RCC 7860 (cell line): ENCODE measurements around the gene BSN.
A peak's percentile ranks its signal among the peaks of the same experiment; 100 is the strongest.
"Not testable (repeated sequence)": the region's sequence is repeated elsewhere in the genome, so short reads cannot be mapped to it uniquely, and the experiment has no call there.

Experiments
- DNase-seq: peaks from one replicate; pipeline ENCODE4 v3.0.0-alpha.2; 2015; ENCODE audit warnings: low spot score
- FAIRE-seq: peaks from 2 replicates; lab custom pipeline; 2012; peaks lifted over from hg19 to GRCh38; lab: Jason Lieb, UNC

BSN gene

DNA sequence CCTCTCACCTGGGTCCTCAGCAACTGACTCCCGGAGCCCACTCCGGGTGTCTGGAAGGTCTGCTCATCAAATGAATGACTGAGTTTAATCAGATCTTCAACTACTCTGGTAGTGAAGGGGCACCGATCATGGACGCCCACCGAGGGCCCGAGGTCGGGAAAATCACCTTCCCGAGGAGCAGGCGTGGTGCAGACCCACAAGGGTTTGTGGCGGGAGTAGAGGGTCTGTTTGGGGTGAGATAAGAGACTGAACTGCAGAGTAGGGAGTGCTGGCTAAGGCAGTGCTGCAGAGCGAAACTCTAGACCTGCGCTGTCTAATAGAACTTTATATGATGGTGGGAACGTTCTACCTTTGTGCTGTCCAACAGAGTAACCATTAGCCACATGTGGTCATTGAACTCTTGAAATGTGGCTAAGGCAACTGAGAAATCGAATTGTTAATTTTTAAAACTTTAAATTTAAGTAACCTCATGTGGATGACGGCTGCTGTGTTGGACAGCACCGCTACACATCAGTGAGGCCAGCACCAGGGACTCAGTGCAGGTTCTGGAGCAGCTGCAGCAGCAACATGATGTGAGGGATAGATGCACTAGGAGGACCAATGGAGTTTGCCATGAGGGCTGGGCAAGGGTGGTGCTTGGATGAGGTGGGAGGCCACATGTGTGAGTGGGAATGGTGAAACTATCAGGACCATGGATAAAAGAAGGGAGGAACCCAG is 135.8 kb downstream of the BSN start:
- FAIRE-seq, DNase-seq: not testable (repeated sequence)

DNA sequence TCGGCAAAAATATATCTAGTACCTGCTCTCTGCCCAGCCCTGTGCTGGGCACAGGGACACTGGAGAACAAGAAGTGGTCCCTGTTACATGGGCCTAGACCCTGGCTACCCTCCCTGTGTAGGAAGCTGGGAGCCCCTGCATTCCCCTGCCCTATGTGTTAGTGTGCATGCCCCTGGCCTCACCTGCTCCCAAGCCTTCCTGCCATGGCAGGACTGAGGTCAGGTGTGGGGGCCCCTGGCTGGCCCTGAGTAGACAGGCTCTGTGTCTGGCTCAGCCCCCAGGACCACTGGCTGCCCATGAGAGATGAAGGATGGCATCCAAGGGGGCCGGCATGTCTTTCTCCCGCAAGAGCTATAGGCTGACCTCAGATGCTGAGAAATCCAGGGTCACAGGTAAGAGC is 136.6 kb downstream of the BSN start:
- FAIRE-seq, DNase-seq: not testable (repeated sequence)

DNA sequence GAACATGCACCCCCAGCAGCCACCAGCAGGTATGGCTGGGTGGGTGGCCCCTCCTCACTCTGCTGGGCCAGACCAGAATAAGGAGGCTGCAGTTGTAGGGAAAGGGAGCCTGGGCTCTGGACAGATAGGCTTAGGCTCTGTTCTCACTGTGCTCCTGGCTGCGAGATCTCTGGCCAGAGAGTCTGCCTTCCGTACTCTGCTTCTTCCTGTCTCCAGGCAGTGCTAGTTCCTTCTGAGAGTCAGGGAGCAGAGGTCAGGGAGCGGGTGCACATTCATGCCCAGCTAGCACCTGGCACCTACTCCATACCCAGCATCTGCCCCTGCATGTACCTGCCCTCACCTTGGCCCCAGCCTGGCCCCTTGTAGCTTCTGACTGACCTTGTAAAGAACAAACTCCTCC is 137.2 kb downstream of the BSN start:
- DNase-seq, FAIRE-seq: not testable (repeated sequence)

DNA sequence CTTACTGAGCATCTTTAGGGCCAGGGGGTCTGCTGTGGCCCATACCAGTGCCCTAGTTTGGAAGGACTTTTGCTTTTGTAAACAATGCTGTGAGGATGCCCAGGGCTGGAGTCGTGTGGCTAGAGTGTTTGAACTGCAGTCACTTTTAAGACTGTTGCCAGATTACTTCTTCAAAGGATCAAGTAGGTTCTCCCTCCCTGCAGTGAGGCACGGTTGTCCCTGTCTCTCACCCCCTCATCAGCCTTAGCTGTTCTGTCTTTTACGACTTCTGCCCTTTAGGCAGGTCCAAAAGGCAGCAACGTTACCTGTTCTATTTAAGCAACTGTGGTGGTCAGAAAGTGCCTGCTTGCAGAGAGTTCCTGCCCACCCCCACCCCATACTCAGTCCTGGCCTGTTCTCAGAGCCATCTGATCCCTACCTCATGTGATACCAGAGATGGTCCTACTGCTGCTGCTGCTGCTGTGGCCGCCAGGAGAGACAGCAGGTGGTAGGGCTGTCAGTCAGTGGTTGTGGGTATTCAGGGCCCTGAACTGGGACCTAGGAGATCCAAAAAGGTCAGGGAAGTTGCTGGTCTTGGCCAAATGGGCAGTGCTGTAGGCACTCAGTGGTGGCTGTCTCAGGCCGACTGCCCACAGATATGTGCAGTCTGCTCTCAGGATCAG is 140.3 kb downstream of the BSN start:
- not testable (repeated sequence) for DNase-seq, FAIRE-seq

DNA sequence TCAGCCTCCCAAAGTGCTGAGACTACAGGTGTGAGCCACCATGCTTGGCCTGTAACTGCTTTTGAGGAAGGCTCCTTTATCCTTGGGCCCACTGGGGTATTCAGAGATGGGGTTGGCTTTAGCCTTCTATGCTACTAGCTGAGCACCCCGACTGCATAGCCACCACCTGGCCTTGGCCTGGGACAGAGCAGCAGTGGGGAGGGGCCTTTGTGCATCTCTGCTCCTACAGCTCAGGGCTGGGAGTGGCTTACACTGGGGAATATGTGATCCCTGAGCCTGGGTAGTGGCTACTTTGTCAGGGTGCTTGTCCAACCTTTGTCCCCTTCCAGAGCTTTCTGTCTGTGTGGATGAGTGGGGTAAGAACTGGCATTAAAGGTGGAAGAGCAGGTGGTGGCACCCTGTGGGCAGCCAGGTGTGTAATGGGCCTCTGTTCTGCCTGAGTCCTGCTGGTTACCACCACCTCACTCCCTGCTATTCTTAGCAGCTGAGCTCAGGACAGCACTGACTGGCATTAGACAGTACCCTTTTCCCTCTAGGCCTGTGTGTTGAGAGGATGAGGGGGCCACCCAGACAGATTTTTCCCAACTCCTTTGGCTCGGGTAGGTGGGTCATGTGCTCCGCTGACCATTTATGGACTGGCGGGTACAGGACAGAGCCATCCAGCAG is 141.2 kb downstream of the BSN start:
- not testable (repeated sequence) for DNase-seq, FAIRE-seq

DNA sequence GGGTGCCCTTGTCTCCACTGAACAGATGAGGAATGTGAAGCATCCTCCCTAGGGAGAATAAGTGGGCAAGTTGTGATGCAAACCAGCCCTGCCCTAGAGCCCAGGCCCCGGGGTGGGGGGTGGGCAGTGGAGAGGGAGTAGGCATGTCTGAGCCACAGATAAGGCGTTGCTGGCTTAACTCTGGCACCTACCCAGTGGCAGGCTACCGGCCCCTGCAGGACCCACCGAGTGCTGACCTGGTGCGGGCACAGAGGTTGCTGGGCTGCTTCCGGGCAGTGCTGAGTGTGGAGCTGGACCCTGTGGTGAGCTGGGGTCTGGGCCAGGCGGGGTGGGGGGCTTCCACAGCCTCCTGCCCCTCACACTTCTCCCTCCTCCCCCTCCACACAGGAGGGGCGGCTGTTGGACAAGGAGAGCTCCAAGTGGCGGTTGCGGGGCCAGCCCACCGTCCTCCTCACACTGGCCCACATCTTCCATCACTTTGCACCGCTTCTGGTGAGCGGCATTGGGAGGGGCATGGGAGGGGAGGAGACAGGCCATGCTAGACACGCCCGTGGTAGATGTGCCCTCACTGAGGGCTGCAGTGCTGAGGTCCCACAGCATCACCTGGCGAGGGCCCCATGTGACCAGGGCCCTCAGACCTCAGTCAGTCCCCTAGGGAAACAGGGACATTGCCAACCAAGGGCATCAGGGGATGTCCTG is 145.2 kb downstream of the BSN start:
- DNase-seq (no peak), FAIRE-seq (no peak)

DNA sequence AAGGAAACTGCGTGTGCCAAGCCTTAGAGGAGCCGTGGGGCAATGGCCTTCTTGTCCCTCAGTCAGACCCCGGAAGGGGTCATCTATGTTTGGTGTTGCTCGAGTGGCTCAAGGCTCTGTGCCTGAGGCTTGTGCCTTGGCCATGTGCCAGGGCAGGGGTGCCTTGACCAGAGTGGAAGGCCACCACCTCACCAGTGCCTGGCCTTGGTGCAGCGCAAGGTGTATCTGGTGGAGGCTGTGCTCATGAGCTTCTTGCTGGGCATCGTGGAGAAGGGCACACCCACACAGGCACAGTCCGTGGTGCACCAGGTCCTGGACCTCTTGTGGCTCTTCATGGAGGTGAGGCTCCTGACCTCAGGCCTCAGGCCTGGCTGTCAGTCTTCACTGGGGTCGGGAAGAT is 145.7 kb downstream of the BSN start:
- no peak for DNase-seq
- FAIRE-seq = no peak

DNA sequence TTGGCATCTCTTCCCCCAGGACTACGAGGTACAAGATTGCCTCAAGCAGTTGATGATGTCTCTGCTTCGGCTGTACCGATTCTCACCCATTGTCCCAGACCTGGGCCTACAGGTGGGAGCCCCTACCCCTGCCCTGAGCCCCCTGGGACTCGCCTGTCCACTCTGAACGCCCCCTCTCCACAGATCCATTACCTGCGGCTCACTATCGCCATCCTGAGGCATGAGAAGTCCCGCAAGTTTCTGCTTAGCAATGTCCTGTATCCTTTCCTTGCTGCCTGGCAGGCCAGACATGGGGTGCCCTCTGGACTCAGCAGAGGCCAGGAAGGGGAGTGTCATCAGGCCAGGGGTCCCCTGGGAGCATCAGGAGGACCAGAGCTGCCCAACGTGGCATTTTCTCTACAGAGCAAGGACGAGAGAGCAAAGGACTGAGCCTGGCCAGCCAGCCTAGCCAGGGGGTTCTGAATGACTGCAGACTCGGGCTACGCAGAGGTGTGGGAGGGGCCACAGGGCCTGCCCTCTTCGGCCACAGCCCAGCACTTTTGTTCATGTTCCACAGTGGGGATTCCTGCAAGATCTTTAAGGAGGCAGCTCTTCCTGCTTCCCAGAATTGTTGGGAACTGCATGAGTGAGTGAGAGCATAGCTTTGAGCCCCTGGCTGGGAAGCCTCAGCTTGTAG is 146.3 kb downstream of the BSN start:
- DNase-seq (no peak), FAIRE-seq (no peak)

DNA sequence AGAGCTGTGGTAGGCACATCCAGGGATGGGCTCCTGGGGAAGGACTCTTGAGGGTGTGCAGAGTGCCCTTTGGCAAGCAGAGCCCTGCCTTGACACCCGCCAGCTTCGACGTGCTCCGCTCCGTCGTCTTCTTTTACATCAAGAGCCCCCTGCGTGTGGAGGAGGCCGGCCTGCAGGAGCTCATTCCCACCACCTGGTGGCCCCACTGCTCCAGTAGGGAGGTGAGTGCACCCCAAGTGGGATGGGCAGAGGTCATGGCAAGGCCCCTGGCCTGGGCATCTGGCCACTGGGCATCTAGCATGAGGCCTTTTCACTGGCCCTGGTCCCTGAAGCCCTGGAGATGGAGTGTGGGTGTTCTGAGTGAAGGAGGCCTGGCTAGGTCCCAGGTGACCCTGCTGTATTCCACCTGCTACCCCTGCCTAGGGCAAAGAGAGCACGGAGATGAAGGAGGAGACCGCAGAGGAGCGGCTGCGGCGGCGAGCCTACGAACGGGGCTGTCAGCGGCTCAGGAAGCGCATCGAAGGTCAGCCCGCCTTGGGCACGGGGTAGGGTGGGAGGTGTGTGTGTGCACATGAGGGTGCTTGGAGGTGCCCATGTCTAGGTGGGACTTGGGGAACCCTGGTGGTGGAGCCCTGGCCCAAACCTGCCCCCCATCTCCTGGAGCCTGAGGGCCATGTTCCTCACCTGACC is 147.3 kb downstream of the BSN start:
- FAIRE-seq (no peak), DNase-seq (no peak)

DNA sequence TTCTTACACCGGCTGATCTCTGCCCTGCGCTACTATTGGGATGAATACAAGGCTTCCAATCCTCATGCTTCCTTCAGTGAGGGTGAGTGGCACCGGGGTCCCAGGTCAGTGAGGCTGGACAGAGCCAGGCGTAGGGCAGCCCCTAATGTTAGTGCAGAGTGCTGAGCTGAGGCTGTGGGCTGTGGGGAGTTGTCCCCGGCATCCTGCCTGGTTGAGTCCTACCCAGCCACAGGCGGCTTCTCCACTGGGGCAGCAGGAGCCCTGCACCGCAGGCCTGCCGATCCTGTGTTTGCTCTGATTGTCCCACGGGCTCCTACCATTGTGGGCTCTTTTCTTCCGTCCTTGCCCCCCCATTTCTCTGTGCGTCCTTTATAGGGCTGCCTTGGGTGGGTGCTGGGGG is 148.4 kb downstream of the BSN start:
- DNase-seq (no peak), FAIRE-seq (no peak)

DNA sequence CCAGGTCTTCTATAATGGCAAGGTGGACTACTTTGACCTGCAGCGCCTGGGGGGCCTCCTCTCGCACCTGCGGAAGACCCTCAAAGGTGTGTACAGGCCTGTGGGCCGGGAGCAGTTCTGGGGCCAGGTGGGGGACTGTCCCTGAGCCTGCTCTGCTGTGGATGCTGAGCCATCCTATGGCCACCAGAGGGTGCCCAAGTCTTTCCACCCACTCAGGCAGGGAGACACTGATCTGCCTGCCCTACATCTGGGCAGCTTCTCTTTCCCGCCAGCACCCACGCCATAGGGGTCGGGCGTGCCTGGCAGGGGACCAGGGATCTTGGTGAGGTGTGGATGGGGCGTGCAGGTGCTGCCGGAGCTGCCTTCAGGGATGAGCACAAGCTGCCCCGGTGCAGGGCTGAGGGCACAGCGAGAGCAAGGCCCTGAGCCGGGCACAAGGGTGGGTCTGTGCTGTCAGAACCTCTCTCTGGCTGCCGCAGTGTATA is 149.2 kb downstream of the BSN start:
- DNase-seq = peak; percentile 50
- no peak for FAIRE-seq

DNA sequence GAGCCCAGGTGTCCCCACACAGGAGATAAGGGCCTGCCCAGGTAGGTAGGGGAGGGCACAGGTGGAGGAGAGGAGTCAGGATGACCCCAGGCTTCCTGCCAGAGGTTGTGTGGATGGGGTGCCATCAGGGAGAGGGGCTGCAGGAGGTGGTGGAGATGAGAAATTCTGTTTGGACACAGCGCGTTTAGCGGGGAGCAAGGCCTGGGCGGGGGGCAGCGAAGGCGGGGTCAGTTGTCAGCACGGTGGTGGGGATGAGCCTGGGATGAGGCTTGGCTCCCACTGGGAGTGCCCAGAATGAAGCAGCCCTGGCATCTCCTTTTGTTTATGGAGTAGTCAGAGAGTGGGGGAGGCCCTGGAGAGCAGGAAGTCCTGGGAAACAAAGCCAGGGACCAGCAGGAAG is 149.7 kb downstream of the BSN start:
- FAIRE-seq = no peak
- DNase-seq = no peak

DNA sequence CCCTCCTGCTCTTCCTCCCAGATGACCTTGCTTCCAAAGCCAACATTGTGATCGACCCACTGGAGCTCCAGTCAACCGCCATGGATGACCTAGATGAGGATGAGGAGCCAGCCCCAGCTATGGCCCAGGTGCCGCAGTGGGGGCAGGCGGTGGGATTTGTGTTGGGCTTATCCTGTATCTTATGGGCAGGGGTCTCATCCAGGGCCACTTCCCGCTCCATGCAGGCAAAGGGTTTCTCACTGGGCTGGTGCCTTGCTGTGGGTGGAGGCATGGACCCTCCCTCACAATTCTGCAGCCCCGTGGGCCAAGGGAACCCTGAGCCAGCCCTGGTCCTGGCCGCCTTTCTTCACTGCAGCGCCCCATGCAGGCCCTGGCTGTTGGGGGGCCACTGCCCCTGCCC is 150.4 kb downstream of the BSN start:
- no peak for FAIRE-seq
- DNase-seq = no peak

DNA sequence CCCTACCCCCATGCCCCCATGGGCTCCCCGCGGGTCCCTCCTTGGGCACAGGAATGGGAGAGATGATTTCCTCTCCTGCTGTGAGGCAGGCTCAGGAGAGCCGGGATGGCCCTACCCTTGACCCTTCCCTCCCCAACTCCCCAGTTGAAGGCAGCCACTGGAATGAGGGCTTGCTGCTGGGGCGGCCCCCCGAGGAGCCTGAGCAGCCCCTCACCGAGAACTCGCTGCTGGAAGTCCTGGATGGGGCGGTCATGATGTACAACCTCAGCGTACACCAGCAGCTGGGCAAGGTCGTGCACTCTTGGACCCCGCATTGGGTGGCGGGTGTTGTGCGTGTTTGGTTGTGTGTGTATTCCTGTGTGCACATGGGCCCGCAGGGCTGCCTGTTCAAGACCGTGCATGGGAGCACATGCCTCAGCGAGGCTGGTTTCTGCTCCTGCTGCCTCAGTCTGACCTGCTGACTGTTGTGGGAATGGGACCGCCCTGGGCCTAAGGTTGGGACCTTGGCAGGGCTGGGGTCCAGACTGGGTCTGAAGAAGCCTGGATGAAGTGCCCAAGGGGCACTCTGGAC is 151.2 kb downstream of the BSN start:
- no peak for DNase-seq
- FAIRE-seq = no peak

DNA sequence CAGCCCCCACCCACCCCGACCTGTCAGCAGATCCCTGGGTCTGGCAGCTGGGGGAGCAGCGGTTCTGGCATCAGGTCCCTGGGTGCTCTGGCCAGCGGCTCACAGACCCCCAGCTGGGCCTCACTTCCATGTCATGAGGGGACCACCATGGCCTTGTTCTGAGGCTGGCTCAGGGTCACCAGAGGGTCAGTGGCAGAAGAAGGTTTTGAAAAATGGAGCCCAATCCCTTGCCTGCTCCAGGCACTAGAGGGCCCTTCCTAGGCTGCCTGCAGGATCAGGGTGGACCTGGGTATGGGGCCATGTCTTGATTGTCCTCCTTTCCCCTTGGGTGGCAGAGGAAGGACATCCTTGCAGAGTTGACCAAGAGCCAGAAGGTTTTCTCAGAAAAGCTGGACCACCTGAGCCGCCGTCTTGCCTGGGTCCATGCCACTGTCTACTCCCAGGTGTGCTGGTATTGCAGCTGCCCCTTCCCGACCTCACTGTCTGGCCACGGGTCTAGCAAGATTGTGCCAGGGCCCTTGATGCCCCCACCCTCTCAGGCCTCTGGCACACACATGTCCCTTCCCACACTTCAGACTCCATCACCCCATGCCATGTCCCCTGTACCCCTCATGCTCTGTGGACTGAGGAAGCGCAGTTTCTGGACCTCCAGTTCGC is 152.3 kb downstream of the BSN start:
- DNase-seq (no peak), FAIRE-seq (no peak)

DNA sequence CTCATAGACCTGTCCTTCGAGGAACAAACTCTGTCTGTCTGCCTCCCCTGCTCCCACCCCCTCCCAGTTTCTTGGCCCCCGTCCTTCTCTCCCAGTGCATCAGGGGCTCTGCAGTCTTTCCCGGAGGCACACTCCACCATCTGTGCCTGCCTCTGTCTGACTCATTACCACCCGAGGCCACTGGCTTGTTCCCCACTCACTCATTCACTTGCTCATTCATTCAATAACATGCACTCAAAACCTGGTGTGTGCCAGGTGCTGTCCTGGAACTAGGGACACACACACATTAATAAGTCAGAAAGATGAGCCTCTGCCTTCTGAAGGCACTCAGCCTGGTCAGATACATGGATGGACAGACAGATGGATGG is 152.8 kb downstream of the BSN start:
- no peak for FAIRE-seq

DNA sequence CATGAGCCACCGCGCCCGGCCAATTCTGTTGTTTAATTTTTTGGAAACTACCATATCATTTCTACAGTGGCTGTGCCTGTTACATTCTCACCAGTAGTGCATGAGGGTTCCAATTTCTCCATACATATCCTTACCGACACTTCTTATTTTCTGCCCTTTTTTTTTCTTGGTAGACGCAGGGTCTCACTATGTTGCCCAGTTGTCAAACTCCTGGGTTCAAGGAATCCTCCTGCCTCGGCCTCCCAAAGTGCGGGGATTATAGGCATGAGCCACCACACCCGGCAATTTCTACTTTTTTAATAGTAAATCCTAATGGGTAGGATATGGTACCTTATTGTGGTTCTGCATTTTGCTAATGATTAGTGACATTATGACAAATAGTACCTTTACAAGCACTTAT is 155.6 kb downstream of the BSN start:
- no peak for FAIRE-seq
- no peak for DNase-seq

More for the DNA sequence above, 152.8 kb downstream of the BSN start:
- no peak for DNase-seq

DNA sequence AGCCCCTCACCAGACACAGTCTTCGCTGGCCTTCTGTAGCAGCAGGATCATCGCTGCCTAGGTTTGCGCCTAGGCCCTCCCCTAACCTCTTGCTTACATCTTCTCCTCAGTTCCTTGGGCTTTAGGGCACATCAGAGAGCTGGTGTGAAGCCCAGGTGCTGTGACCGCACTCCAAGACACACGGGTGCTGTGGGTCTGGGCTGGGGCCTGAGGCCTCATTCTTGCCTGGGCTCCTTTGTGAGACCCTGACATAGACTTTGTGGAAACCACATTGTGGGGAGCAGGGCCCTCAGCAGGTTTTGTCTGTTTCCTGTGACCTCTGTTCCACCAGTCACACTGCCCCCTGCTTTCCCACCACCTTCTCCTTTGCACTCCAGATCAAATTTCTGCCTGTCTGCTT is 157.2 kb downstream of the BSN start:
- DNase-seq = no peak
- no peak for FAIRE-seq

DNA sequence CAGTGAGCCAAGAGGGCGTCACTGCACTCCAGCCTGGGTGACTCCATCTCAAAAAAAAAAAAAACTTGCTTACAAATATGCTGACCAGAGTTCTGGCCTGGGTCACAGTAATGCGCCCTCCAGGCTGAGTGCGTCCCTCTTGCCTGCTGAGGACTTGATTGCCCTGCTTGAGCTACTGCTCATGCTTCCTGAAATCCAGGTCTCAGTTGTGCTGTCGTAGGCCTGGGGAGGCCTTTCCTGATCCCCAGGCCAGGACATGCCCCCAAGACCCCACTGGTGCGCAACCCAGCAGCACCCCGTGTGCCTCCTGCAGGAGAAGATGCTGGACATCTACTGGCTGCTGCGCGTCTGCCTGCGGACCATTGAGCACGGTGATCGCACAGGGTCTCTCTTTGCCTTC is 157.9 kb downstream of the BSN start:
- FAIRE-seq (no peak), DNase-seq (no peak)
